H1 (cell line): ENCODE results near the gene DCAF4L1. TPM values are rescaled to one million over a fixed set of nuclear protein-coding genes. Genes with fewer than 3 reads are reported as not detected.

Experiments
- GTF2F1 ChIP-seq: IDR thresholded peaks from 2 replicates; pipeline ENCODE4 v1.6.1; 2012; ENCODE audit warnings: low read depth, low read length, improper control_type of control experiment, borderline replicate concordance
- RXRA ChIP-seq: IDR thresholded peaks from 2 replicates; pipeline ENCODE4 v1.6.1; 2011; ENCODE audit warnings: low read depth, mild to moderate bottlenecking, low read length, moderate library complexity; ENCODE audit not compliant: insufficient read depth
- SAP30 ChIP-seq: fragments of 300-600 bp; sonication (generic); IDR thresholded peaks from 2 replicates; pipeline ENCODE4 v1.7.1; 2012; ENCODE audit warnings: low read length, moderate library complexity, mild to moderate bottlenecking, inconsistent platforms; ENCODE audit not compliant: insufficient read depth, insufficient replicate concordance
- TEAD4 ChIP-seq: IDR thresholded peaks from 2 replicates; pipeline ENCODE4 v1.6.1; 2012; ENCODE audit warnings: low read depth, low read length, inconsistent platforms, mixed read lengths
- polyA plus RNA-seq, 7 experiments: library from polyadenylated mRNA; depleted of rRNA in 3 of 7; stranded (reverse) in 5 of 7; unstranded in 2 of 7; fragments of >200 nt in 5 of 7; fragments of 200-250 nt in 2 of 7; gene quantifications; 1 replicate in 5 of 7; 2 replicates in 1 of 7; 4 replicates in 1 of 7; pipeline versions ENCODE4 v1.2.1 to v1.2.3, GENCODE V29; 2011 to 2013; ENCODE audit warnings: missing spikeins in 2 of 7, mixed read lengths in 2 of 7
- total RNA-seq: library from RNA; stranded (reverse); fragmentation: NEBNext Ultra II Directional; extraction: Animal tissue kit (Norgen Biotek cat#: 25700); gene quantifications from 2 replicates; pipeline ENCODE4 v1.2.1, GENCODE V29; 2021

Gene DCAF4L1
- total and polyA plus RNA-seq, 2 of the 8 experiments (the other 6 are each of a cell fraction or from before 2014, with no cell fraction given), result 0.06 to 0.15 TPM

GRCh38 chr4:41943506-41943905 is 38.0 kb upstream of the DCAF4L1 start (continued):
- TF ChIP-seq GTF2F1, result no peak
- TF ChIP-seq SAP30, result no peak
- no peak for TF ChIP-seq TEAD4
- no peak for TF ChIP-seq RXRA
